Measurements from ENCODE around the gene KRT74.

Gene KRT74

DNA sequence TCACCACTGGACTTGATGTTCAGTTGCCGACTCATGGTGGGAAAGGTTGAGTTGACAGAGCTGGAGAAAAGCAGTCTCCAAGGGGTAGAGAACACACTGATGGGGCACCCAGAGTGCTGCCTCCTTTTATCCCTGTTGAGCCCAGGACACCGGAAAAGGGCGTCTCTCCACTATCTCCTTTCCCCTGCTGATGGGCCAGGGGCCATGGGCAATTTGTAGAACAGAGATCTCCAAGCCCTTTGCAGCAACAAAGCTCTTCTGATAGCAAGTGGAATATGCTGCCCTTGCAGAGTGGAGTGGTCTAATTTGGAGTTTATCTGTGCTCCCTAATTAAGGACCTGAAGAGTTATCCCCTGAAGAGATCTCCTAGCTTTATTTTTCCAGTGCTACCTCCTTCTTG is at the start of gene KRT74:
Gene KRT74, minus strand, starts transcription at position 101 of the 400 bp plus-strand sequence. Its CDS starts 66 bp downstream, at position 35.
- DNase-seq (ENCODE audit: low read depth), result no peak

DNA sequence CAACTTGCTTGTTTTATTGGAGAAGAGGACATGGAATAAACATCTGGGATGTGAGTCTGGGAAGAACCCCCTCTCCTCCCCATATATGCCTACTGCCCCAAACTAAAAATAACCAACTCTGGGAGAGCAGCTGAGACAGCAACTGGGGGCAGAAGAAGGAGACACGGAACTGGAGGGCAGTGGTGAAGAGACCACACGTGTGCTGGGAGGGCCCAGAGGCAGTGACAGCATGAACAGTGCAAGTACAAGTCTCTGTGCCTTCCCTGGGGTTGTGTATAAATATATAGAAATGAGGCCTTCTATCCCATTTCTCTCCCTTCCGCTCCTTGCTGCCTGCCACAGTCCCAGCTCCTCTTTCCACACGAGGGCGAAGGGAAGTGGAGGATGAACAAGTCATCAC is 48.7 kb upstream of the KRT74 start:
- no peak for DNase-seq (ENCODE audit: low read depth)

DNA sequence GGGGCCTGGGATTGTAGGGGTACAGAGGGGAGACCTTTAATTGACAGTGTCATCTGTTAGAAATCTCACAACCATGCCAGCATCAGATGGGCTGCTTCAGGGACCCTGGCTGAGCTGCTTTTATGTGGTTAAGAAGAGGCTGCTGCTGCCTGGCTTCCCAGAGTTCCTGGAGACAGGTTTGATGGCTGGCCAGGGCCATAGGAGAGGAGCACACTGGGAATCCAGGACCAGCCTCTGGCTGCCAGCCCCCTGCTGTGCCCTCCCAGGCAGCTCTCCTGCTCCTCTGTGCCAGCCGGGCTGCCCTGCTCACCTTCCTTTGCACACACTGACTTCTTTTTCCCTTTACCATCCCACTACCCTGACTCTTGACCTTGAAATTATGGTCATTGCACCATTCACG is 45.2 kb upstream of the KRT74 start:
- no peak for DNase-seq (ENCODE audit: low read depth)

DNA sequence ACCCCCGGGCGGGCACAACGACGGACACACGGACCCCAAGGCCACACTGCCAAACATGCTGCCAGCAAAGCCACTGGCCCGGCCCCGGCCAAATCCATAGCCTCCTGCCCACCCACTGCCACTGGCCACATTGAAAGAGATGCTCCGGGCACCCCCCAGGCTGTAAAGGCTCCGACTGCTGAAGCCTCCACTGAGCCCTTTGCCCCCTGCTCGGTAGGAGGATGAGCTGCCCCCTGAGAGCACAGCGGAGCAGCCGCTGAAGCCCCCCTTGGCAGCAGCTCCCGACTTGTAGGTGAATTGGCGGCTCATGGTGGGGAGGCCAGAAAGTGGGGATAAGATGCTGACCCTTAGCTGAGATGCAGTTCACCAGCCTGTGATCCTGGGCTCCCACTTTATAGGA is 44.6 kb upstream of the KRT74 start, which contains the start of gene KRT73:
Gene KRT73, minus strand, starts transcription at position 344 of the 400 bp plus-strand sequence. Its CDS starts 35 bp downstream, at position 309.
- DNase-seq (ENCODE audit: low read depth), result no peak

DNA sequence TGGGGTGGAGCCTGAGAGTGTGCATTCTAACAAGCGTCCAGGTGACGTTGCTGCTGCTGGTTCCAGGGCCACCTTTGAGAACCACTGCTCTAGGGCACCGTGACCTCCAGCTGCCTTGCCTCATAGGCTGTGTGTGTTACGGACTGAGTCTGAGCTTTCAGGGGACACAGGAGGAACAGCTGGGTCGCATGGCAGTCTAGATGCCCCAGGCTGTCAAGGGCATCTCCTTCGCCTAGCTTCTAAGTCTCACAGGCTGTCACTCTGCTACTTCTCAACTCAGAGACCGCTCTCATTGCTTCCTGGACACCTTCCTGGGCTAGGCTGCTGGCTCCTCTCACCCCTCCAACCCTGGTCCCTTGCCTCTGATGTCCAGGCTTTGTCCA is 43.8 kb upstream of the KRT74 start:
- DNase-seq (ENCODE audit: low read depth), result no peak

DNA sequence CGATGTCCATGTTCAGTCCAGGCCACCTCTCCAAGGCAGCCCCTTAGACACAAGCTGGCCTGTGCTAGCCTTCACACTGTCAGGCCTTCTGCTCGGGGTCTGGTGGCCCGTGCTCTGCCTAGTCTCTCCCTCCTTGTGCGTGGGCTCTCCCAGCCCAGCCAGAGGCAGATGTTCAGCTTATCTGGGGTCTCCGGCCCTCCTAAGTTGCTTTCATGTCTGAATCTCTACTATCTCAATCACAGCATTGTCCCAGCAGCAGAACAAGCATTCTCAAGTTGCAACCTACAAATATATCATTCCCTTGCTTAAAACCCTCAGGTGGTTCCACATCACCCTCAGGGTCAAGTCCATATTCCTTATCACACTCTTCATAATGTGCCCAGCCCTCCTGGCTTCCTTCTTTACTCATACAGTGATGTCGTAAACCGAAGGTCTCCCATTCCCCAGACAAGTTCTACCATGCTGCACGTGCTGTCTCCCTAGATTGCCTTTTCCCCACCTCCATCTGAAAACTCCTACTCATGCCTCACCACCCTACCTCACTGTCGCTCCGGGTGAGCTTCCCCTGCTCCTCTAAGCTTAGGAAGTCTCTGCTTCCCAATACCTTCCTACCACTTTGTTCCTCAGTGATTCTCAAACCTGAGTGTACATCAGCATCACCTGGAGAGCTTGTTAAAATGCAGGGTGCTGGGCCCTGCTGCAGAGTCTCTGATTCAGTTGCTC is 43.2 kb upstream of the KRT74 start:
- DNase-seq (ENCODE audit: low read depth), result no peak

DNA sequence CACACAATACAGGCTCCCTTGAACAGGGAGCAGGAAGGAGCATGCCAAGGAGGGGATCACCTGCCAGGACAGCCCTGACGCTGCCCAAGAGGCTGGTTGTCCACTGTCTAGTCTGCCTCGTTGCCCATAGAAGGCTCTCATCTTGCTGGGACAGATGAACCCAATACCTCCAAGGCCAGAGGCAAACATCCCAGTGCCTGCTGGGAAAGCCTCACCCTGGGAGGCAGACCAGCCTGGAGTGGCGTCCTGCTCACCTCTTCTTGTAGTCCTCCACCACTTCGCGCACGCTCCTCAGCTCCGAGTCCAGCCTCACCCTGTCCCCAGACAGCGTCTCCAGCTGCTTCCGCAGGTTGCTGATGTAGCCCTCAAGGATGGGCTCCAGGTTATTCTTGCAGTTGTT is 42.3 kb upstream of the KRT74 start:
- DNase-seq (ENCODE audit: low read depth), result no peak

DNA sequence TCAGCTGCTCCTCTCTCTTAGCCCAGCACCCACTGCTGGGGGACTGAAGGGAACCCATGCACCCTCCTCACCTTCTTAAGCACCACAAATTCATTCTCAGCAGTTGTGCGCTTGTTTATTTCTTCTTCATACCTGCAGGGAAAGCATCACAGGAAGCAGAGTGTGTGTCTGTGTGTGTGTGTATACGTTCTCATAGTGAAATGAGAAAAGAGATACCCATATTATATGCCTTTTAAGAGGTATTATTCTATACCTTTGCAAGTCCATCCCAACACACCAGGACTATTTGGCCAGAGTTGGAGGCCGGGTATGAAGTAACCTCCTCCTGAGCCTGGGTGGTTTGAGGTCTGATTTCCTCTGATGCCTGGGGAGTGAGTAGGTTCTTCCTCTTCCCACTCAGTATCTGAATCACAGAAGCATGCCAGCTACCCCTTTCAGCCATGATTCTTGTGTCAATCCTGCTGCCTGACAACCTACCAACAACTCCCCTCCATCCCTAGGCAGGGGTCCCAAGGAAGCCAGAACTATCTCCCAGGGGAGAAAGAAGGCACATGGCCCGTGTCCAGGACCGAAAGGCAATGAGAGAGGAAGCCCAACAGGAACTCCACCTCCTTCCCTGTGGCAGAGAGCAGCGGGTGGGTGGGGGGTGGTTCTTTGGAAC is 41.7 kb upstream of the KRT74 start:
- DNase-seq (ENCODE audit: low read depth), result no peak

DNA sequence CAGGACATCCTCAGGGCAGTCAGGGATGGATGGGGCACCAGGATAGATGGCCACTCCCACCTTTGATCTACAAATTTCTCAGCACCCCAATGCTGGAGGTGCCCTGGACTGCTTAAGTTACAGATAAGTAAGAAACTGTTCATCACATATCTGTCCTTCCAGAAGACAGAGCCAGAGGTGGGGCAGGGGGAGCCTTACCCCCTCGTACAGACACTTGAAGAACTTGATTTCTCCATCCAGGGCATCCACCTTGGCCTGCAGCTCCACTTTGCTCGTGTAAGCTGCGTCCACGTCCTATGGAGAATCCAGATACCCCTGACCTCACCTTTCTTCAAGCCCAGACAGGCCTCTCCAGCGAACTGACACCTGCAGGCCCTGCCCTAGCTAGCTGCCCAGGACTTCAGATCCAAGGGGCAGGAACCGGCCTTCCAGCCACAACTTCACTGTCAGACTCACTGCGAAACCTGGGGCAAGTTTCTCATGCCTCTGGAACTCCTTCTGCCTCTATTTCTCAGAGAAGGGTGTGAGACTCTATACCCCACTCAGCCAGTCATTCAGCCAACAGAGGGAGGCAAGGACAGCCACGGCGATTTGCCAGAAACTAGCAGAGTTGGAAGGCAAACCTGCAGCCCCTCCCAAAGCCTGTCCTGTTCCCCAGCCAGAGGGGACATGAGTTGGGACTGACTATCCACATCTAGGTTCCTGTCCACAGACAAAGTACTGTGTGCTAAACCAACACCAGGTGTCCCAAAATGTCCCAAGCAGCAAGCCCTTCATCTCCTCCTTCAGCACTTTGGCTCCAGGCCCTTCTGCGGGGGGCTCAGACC is 41.0 kb upstream of the KRT74 start:
- no peak for DNase-seq (ENCODE audit: low read depth)

DNA sequence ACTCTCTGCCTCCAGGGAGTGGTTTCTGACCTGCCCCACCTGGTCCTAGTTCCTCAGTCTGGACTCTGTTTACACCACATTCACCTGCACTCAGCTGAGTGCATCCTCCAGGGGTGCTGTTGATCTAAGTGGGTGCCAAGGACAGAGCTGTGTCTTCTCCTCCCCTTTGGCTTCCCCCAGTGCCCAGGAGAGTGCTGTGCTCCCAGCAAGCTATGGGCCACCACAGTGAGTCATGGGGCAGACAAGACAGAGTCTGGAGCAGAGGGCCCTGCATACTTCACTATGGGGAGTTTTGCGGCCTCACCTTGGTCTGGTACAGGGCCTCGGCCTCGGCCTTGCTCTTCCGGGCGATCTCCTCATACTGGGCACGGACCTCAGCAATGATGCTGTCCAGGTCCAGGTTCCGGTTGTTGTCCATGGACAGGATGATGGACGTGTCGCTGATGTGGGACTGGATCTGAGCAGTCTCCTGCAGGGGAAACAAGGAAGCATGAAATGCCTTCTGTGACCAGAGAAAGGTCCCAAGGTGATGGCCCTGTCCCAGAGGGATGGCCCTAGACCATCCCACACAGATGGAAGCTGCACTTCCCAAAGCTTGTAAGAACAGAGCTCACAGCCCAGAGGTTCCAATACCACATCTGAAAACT is 39.9 kb upstream of the KRT74 start:
- DNase-seq (ENCODE audit: low read depth), result no peak

DNA sequence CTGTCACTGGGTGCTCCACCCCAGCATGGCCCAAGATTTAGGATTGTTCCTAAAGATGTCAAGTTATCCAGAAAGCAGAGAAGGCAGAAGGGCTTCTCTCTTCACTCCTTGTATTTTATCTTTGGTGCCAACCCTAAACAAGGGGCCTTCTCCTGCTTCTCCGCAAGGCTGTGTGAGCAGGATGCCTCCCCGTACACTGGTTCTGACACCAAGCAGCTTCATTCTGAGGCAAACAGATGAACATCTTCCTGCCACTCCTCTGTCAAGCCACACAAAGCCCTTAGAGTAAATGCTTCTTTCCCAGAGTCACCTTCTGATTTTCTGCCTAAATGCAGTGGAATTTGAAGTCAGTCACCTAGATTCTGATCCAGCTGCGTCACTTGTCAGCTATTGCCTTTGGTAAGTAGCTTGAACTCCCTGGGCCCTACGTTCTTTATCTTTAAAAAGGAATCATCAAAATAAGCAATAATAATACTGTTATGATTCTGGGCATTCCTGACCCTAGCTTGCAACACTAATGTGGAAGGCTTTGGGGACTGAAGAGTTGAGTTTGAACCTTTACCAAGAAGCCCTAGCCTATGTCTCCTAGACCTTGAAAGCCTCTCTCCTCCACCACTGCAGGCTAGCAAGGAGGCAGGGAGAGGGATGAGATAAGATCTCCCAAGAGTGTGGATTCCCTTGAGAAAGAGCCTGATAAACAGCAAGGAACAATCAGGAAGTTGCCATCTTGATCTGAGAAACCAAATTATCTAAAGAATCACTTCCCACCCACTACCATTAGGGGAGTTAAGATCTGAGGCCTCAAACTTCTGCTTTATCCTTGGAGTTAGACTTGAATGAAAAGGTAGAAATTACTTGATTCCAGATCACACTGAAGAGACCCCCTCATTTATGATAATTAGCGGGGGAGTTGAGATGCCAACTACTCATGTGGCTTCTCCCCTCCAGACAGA is 39.1 kb upstream of the KRT74 start:
- DNase-seq (ENCODE audit: low read depth), result no peak

DNA sequence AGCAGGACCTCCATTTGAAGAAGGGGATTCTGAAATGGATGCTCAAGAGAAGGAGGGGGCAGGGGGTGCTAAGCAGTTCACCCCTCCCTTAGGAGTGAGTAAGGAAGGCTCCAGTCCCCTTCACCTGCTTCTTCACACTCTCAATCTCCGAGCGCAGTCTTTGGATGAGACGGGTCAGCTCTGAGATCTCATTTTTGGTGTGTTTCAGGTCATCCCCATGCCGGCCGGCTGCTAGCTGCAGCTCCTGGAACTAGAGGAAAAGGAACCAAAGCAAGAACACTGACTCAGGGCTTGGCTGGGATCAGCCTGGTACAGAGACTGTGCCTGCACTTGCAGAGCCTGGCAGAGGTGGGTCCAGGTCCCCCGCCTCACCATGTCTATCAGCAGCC is 37.4 kb upstream of the KRT74 start:
- no peak for DNase-seq (ENCODE audit: low read depth)

DNA sequence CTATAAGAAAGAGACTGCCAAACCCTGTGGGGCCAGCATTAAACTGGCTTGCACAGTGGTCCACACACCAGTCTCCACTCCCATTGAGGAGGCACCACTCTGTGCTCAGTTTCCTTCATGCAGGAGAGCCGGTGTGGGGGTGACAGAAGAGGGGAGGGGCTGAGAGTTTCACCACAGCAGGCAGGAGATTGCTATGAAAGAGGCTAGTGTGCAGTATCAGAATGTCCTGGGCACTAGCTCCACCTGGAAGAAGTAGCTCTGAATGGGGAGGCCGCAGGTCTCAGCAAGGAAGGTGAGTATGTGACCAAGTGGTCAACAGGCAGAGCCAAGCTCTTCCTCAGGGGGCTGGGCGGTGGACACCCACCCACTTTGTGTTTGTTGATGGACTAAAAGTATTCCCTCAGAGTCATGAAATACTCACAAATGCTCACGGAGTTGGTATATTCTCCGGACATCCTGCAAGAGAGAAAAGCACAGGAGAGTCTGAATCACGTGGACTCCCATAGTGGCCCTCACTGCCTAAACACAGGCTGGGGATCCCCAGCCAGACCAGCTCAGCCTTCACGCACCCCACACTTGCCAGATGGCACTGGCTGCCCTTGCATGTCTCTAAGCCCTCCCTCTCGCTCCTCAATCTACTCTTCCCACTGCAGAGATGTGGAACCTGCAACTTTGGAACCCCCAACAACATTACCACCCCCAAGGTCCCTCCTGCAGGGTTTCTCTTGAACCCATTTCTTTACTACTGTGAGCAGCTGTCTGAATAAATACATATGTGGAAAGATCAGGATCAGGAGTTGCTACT is 35.4 kb upstream of the KRT74 start:
- no peak for DNase-seq (ENCODE audit: low read depth)

DNA sequence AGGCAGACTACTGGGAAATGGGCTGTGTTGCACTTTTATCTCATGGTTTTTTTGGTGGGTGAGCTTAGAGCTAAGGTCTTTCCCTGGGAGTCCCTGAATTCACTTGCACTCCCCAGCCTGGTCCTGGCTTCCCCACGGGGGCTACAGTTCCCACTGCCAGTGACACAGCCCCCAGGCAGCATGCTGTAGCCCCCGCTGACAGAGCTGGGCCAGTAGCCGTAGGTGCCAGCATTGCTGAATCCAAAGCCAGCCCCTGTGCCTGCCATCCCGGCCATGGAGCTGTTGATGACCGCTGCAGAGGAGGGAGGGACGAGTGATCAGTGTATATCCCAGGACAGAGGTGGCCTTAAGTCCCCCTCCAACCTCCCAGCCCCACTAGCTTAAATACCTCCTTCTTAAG is 34.5 kb upstream of the KRT74 start:
- DNase-seq (ENCODE audit: low read depth), result no peak

DNA sequence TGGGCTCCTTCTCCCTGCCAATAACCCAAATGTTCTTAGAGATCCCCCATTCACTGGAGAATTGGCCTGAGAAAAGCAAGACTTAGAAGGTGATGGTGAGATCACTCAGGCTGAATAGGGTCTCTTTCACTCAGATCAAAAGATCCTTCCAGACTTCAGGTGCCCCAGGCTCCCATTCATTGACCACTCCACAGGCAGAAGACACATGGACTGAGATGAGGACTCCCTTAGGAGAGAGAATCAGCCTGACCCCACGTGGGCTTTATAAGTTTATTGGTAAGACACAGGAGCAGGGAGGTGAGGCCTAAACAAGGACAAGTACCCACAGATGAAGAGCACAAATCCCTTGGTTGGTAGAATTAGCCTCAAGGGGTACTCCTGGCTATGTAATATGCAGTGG is 33.7 kb upstream of the KRT74 start:
- DNase-seq (ENCODE audit: low read depth), result no peak

DNA sequence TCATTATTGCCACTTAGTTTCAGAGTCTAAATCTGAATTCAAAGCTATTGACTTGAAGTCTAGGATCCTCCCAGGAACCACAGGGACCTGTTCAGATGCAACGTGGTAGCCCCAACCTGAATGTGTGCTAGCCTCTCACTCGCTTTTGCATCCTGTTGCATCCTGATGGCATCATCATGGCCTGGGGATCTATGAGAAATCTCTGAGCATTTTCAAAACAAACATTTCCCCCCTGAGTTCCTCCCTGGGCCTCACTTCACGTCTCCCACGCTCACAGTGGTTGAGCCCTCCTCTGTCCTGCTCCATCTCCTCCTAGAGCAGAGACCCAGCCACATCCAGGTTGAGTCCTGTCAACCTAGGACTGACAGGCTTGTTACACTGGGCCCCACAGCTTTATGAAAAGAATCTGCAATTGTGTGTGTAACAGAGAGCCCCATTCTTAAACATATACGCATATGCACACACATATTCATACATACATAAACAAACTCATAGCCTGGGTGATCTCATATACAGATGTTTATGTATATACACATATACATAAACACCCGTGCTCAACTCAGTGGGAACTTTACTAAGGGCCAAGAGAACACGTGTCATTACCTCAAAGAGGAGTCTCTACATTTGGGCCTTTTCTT is 33.1 kb upstream of the KRT74 start:
- no peak for DNase-seq (ENCODE audit: low read depth)

DNA sequence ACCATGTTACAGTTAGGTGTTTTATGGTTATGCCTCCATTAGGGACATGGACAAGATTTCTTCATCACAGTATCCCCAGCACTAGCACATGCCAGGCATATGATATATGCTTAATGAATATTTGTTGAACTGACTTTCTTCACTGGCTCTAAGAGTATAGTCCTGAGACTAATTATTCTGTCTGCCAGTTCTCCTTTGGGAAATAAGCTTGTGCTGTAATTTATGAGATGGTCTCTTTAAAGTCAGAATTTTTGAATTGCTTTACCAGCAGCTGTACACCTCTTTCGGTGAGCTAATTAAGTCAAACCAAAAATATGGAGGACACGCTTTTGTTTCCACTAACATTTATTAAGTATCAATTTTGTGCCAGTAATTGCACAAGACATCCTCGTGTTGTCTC is 32.5 kb upstream of the KRT74 start:
- no peak for DNase-seq (ENCODE audit: low read depth)

DNA sequence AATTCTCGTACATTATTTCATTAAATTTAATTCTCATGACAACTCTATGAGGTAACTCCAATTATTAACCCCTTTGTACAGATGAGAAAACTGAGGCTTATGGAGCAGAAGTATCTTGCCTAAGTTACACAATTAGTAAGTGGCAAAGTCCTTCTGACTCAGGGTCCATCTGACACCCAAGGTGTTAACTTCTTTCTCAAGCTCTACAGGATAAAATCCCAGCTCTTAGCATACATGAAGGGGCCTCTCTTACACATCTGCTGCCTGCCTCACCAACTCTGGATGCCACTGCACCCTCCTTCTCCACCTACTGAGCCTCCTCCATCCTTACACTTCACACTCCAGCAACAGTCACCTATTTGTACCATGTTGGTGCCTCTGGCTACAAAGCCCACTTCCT is 31.9 kb upstream of the KRT74 start:
- no peak for DNase-seq (ENCODE audit: low read depth)

DNA sequence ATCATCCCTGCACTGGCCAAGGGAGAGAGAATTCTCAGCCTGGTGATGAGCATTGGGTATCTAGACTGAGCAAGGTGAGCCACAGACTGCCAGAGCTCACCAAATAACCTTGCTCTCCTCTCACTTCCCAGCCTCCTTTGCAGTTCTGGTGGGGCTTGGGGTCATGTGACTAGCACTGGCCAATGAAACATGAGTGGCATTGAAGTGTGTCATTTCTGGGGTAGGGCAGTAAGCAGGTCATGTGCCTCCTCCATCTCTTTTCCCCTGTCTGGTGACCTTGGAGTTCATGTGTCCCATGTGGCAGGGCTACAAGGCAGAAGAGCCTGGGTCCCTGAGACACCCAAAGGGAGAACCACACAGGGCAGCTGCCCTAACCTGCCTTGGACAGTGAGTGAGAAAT is 31.2 kb upstream of the KRT74 start:
- DNase-seq (ENCODE audit: low read depth), result no peak

DNA sequence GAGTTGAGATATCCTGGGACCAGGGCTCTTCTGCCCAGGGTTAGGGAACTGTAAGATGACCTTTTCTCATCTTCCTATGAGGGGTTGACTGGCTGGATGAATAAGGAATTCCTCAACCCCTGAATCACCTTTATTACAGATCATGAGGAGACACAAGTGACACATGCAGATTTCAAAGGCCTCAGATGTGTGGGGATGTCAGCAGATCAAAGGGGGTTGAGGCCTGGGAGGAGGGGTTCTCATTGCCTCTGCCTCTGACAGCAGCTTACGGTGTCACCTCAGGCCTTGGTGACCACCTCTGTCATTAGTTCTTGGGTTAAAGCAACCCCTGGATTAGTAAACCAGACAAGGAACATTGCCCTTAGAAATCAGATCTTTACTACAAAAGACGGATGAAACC is 29.7 kb upstream of the KRT74 start:
- no peak for DNase-seq (ENCODE audit: low read depth)

All from fibroblast of gingiva (primary cell).